ENCODE data around the gene KRT76. TPM values are rescaled to one million over a fixed set of nuclear protein-coding genes. Genes with fewer than 3 reads are reported as not detected.

The KRT76 gene
- polyA plus RNA-seq, 3 donors: not detected

DNA sequence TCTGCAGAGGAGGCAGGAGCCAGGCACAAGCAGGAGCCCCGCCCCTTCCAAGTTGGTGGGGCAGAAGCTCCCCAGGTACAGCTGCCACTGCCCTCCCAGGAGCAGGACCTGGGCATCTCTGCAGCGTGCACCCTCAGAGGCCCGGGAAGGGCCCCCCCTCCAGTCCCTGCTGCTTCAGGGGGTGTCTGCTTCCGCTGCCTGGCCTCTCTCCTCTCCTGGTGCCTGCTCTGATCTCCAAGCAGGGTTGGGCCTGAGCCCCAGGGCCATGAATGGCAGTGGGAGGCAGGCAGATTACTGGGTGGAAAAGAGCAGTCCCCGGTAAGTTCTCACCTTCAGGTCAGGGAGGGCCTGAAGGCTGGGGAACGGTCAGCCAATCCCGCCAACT lies 35.0 kb downstream of the KRT76 start:
- no peak for DNase-seq (ENCODE audit: low read depth in 3 of 3, low spot score in 2 of 3)

DNA sequence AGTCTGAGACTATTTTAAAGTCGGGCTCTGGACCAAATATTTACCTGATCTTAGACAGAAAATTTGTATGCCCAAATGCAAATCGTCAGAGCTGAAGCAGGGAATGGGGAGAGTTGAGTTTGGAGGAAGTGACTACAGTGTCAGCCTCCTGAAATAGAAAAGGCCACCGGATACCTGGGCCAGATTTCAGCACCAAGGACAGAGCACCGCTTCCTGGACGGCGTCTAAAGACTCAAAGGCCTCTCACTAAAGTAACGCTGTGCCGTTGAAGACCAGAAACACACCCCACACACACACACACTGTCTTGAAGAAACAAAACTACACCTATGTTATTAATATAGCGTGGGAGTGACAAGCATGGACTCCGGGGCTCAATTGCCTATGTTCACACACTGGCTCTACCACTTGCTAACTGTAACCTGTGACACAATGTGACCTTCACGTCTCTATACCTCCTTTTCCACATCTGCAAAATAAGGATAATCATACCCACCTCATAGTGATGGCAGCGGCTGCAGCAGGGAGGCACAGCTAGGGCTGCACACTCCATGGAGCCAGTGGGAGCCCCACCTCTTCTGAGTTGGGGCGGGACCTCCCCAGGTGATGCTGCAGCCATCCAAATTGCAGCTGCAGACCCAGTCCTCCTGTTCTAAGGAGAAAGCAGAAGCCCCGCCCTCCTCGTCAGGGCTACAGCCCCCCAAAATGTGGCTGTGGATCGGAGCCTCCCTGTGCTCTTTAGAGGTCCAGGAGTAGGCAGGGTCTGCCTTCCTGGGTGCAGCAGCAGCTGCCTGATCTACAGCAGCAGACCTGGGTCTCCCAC lies 35.6 kb downstream of the KRT76 start:
- DNase-seq (ENCODE audit: low read depth in 3 of 3, low spot score in 2 of 3): peak; percentile 56 to 76 (median 66)

DNA sequence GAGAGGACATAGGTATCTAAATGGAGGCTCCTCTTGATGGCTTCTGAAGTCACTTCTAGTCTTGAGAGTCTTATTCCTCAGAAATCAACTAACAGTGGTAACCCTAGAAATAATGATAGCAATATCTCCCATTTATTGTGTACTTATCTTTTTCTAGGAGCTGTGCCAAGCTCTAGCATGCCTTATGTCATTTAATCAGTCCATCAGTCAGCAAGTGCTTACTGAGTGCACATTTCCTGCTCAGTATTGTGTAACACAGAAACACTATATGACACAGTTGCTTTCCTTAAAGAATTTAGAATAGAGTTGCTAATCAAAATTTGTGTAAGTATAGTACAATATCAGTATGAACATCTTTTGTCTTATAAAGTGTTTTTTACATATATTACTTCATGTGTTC lies 36.6 kb downstream of the KRT76 start:
- DNase-seq (ENCODE audit: low read depth in 3 of 3, low spot score in 2 of 3): no peak

DNA sequence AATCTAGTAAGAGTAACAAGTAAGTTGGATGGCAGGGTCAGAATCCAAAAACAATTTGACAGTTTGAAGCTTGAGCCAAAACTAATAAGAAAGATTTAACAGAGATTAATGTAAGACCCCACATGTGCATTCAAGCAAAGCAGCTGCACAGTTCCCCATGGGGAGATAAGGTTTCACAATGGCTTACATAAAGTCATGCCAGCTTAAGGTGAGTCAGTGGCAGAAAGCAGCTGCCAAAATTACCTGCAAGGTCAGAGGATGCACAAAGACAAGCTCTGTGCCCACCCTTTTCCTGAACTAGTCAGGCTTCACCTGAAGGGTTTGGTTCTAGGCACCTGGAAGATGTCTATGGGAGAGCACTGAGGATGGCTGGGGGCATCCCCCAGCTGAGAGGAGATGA lies 37.2 kb downstream of the KRT76 start:
- DNase-seq (ENCODE audit: low read depth in 3 of 3, low spot score in 2 of 3): no peak

DNA sequence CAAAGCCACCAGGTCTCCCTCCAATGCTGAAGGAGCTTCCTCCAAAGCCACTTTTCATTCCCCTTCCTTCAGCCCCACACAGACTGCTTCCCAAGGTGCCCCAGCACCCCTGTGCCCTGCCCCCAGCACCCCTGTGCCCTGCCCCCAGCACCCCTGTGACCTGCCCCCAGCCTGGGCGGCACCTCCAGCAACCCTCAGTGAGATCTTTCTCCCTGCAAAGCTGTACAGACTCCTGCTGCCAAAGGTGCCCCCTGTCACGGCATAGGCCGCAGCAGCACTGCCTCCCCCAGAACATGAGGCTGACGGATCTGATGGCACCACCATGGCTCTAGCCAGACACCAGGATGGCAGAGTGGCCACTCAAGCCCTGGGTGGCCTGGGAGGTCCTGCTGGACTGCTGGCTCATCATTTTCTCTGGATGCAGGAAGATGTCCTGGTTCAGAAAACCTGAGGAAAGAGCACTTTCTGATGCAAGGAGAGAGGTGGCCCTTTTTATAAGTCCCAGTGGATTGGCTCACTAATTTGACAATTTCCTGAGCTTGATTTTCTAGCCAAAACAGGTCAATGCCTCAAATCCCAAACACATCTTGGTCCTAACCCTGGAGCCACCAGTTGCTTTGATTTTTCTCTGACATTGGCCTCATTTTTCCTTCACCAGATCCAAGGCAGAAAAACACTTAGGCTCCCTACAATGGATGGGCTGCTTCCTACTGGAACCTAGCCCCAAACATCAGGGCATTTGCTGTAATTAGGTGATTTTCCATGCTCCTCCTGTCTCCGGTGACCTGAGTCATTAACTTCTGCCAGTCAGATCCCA lies 41.1 kb downstream of the KRT76 start:
- no peak for DNase-seq (ENCODE audit: low read depth in 3 of 3, low spot score in 2 of 3)

DNA sequence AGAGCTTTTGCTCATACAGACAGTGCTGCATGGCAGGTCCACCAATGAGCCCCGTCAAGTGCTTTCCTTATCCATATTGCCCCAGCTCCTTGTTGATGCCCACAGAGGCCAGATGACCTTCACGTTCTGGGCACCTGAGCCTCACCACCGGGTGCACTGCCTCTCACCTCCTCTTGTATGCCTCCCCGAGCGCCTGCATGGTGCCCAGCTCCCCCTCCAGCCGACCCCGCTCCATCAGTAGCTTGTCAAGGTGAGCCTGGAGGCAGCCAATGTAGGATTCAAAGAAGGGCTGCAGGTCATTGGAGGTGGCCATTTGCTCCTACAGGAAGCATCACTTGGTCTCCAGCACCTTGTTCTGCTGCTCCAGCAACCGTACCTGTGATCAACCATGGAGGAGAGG lies 42.0 kb downstream of the KRT76 start:
- no peak for DNase-seq (ENCODE audit: low read depth in 3 of 3, low spot score in 2 of 3)

DNA sequence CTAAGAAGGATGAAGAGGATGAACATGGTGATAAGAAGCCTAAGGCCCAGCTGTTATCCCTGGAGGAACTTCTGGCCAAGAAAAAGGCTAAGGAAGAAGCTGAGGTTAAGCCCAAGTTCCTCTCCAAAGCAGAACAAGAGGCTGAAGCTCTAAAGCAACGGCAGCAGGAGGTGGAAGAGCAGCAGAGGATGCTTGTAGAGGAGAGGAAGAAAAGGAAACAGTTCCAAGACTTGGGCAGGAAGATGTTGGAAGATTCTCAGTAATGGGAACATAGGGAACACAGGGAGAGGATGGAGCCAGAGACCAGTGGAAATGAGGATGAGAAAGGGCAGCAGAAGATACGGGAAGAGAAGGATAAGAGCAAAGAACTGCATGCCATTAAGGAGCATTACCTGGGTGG lies 46.4 kb downstream of the KRT76 start:
- no peak for DNase-seq (ENCODE audit: low read depth in 3 of 3, low spot score in 2 of 3)

DNA sequence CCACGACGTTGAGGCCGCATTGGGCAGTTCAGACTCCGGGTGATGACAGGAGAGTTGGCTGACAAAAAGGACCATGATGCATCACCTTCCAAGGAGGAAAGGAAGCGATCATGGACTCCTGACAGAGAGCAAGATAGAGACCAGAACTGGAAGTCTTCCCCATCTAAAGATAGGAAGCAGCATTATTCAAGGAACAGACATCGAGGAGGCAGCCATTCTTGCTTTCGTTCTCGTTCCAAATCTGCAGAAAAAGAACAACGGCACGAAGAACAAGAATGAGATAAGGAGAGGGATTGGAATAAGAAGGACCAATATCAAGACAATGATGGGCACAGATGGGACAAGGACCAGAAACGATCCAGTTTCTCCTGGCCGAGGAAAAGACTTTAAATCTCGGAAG lies 46.8 kb downstream of the KRT76 start:
- DNase-seq (ENCODE audit: low read depth in 3 of 3, low spot score in 2 of 3): no peak

DNA sequence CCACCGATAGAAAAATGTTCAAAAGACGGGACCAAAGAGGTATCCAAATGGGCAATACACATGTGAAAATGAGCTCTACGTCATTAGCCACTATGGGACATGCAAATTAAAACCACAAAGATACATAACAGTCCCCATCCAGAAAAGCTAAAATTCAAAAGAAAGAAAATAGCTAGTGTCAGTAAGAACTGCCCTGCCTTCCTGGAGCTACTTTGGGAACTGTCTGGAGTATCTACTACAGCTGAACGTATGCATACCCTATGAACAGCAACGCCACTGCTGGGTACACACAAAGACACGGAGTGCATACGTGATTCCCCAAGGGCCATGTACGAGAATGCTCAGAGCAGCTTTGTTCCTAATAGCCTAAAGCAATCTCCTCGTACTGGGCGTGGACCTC lies 48.0 kb downstream of the KRT76 start:
- no peak for DNase-seq (ENCODE audit: low read depth in 3 of 3, low spot score in 2 of 3)

DNA sequence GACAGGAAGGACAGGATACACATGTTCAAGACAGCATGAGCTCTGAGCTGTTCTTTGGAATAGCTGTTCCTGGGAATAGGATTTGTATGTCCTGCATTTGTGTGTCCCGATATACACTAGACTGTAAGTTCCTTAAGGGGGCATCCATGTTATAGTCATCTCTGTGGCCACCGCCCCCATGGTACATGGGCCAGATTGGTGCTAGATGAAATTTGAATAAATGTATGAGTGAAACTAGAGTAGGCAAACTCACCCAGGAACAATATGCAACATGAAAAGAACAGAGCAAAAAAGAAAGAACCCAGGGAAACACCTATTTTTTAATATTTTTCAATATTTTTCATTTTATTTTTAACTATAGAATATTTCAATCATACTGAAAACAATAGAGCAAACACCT lies 48.8 kb downstream of the KRT76 start:
- no peak for DNase-seq (ENCODE audit: low read depth in 3 of 3, low spot score in 2 of 3)

DNA sequence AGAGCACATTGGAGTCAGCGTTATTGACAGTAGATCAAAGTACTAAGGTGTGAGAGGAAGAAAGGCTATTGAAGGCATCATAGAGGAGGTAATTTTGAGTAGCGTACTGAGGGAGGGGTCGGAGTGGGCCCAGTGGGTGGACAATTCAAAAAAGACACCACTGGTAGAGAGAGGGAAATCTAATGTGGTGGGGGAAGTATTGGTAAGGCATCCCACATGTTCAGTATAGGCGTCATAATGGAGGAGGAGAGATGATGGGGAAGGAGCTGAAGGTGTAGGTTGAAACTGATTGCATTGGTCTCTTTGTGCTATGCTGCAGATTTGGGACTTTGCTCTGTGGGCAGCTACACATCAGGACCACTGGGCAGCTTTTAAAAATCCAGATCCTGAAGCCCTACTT lies 50.1 kb downstream of the KRT76 start:
- no peak for DNase-seq (ENCODE audit: low read depth in 3 of 3, low spot score in 2 of 3)

DNA sequence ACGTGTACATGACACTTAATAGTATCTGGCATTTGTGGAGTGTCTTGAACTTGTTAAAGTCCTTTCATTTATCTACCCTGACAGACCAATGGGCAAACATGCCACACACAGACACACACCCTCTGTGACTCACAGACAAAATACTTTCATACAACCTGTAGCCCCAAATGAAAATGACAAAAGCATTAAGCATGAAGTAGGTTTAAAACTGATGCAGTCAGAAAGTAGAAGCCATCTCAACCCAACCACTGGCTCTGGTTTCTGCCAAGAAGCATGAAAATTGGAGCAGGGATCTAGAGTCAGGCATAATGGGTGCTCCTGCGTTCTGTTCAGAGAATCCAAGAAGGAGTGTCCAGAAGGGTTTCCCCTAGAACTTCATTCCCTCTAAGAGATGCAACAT lies 50.7 kb downstream of the KRT76 start:
- no peak for DNase-seq (ENCODE audit: low read depth in 3 of 3, low spot score in 2 of 3)

DNA sequence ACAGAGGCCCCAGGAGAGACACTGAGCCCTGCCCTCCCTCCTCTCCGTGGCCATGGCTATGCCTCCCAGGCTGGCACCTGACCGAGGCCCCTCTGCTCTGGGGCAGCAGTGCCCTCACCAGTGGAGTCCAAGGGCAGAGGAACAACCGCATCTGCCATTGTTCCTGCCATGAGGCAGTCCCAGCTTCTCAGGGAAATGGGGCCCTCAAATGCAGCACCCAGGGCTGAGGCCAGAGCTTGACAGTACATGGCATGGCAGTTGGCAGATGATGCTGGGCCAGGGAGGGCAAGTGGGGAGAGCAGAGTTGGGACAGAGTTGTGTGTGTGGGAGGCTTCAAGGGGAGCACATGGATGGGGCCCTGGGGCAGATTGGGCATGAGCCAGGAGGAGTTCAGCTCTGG lies 52.8 kb downstream of the KRT76 start:
- no peak for DNase-seq (ENCODE audit: low read depth in 3 of 3, low spot score in 2 of 3)

DNA sequence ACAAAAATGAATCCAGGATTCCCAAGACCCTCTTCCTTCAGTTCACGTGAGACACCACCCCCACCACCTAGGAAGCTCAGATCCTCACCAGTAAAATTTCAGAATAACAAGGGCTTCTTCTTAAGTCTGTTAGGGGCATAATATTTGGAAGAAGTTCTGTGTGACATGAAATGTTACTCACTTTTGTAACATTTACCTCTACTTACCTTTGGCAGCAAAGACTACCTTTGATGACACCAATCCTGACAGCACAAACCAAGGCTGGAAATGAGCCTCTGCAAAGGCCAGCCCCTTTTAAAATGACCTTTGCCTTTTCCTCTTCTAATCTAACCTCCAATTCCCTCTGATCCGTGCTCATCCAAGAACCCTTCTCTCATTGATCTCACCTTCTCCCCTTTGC lies 54.5 kb downstream of the KRT76 start:
- no peak for DNase-seq (ENCODE audit: low read depth in 3 of 3, low spot score in 2 of 3)

DNA sequence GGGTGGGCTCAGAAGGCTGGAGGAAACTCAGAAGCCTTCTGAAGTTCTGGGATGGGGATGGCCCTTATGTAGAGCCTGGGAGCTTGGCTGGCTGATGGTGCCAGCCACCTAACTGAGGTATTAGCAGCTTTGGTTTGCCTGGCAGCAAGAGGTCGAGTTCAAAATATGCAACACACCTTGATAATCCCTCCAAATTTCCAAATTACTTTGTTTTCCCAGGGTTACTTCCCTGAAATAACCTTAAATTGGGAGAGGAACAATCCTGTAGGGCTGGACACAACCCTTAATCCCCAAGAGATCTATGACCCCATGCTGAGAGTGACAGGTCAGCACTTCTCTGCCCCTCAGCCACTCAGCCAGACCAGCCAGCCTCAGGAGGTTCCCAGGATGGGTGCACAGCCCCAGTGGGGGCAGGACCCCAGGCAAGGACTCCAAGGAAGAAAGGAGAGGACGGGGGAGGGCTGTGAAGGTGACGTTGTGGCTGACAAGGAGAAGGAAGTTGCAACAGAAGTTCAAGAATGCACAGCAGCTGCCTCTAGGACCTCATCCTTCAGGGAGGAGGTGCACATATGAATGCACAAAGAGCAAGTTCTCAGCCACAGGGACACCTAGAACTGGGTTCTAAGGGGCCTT lies 55.2 kb downstream of the KRT76 start:
- DNase-seq (ENCODE audit: low read depth in 3 of 3, low spot score in 2 of 3): no peak

DNA sequence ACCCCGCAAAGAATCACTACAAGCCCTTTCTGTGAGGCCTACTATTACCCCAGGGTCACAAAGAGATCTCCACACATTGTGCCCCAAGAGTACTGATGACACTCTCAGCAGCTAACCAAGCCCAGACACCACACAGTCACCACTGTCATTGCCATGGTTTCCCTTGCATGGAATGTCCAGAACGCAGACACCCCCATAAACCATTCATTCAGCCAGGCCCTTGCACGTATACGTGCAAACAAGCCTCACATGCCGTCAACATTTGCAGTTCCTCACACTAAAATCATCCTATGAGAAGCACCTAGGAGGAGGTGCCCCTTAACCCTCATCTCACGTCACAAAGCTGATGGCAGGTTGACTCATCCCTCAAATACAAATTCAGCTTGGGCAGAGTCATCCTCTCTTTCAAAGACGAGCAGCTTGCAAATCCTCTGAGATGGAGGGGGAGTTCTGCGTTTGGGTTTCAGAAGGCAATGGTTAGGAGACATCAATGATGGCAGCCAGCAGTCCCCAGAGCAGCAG lies 56.7 kb downstream of the KRT76 start:
- DNase-seq (ENCODE audit: low read depth in 3 of 3, low spot score in 2 of 3): no peak

Other genes with a start within 250 kb of the KRT76 start
- not detected for gene KRT71, start 224.2 kb downstream of the KRT76 start, polyA plus RNA-seq (ENCODE audit: insufficient read length in 3 of 3)
- not detected for gene KRT74, start 203.5 kb downstream of the KRT76 start, polyA plus RNA-seq (ENCODE audit: insufficient read length in 3 of 3)
- gene KRT72, start 175.9 kb downstream of the KRT76 start, polyA plus RNA-seq (ENCODE audit: insufficient read length in 3 of 3): not detected
- gene KRT73, start 158.8 kb downstream of the KRT76 start, polyA plus RNA-seq (ENCODE audit: insufficient read length in 3 of 3): not detected
- gene KRT2, start 125.1 kb downstream of the KRT76 start, polyA plus RNA-seq (ENCODE audit: insufficient read length in 3 of 3): not detected
- gene KRT1, start 96.9 kb downstream of the KRT76 start, polyA plus RNA-seq (ENCODE audit: insufficient read length in 3 of 3): under 1 TPM; 0.19 to 0.45 (median 0.31) TPM
- not detected for gene KRT77, start 73.8 kb downstream of the KRT76 start, polyA plus RNA-seq (ENCODE audit: insufficient read length in 3 of 3)
- not detected for gene KRT3, start 18.8 kb upstream of the KRT76 start, polyA plus RNA-seq (ENCODE audit: insufficient read length in 3 of 3)
- 1 to 10 TPM in 1 of 3 donors, under 1 TPM in 2; 0.35 to 1.1 (median 0.54) TPM for gene KRT4, start 36.8 kb upstream of the KRT76 start, polyA plus RNA-seq (ENCODE audit: insufficient read length in 3 of 3)
- gene KRT79, start 57.0 kb upstream of the KRT76 start, polyA plus RNA-seq (ENCODE audit: insufficient read length in 3 of 3): not detected
- not detected for gene KRT78, start 71.6 kb upstream of the KRT76 start, polyA plus RNA-seq (ENCODE audit: insufficient read length in 3 of 3)
- 100 to 1,000 TPM; 214 to 309 (median 270) TPM for gene KRT8, start 127.7 kb upstream of the KRT76 start, polyA plus RNA-seq (ENCODE audit: insufficient read length in 3 of 3)
- gene KRT18, start 171.8 kb upstream of the KRT76 start, polyA plus RNA-seq (ENCODE audit: insufficient read length in 3 of 3): 100 to 1,000 TPM; 155 to 179 (median 172) TPM
- 100 to 1,000 TPM; 526 to 581 (median 533) TPM for gene EIF4B, start 229.1 kb upstream of the KRT76 start, polyA plus RNA-seq (ENCODE audit: insufficient read length in 3 of 3)